ENCODE data around the gene ZNF764. TPM values are rescaled to one million over a fixed set of nuclear protein-coding genes. Genes with fewer than 3 reads are reported as not detected.

The ZNF764 gene
- total RNA-seq, 4 donors from 2014 or later = 17.9 to 48.0 (median 23.2) TPM

- Histone ChIP-seq H3K9me3 (no peaks in the 10 kb centered on the region), H3K36me3 (peaks cover 0 to 14% (median 3%) of the 10 kb centered on the region in 4 donors), H3K4me3 (no peak overlapping the region), H3K27me3 (no peaks in the 10 kb centered on the region), H3K27ac (no peak overlapping the region), H3K4me1 (peaks cover 7 to 29% (median 19%) of the 10 kb centered on the region in 4 donors)
- in situ Hi-C loops (cut with MboI; ENCODE audit: low pct_ligation_motif_present in 1 of 4, low pct_unique_long_range_greater_than_20kb in 1 of 4, low sequenced_read_pairs in 3 of 4) = no loop called here
- intact Hi-C loops (cut with DNase I; ENCODE audit: low total_unique reads) = no loop called here
- 61 to 89% methylated on average over 2 to 7 of the region's 7 CpGs for WGBS, 2 donors (ENCODE audit: low coverage in 1 of 2)
- DNase-seq = no peak
- TF ChIP-seq CTCF (IDR thresholded peaks at IDR 0.05) (no peak), EP300 (IDR thresholded peaks at IDR 0.05; ENCODE audit: low read depth) (no peak), POLR2A (IDR thresholded peaks at IDR 0.05) (no peak), POLR2AphosphoS5 (IDR thresholded peaks at IDR 0.05) (no peak)
Measured at GRCh38 chr16:30581457-30581856, 23.3 kb upstream of the ZNF764 start.

GRCh38 chr16:30574678-30575077 is 16.5 kb upstream of the ZNF764 start:
- intact Hi-C loops (cut with DNase I; ENCODE audit: low total_unique reads) = loop anchor here (10.0 kb wide), 1 partner anchor 50 kb away; no protein-coding TSS in a partner anchor
- Histone ChIP-seq H3K36me3 (peaks cover 0 to 5% (median 0%) of the 10 kb centered on the region in 4 donors), H3K27ac (no peak overlapping the region), H3K27me3 (no peaks in the 10 kb centered on the region), H3K4me1 (peaks cover 12 to 24% (median 17%) of the 10 kb centered on the region in 4 donors), H3K4me3 (no peak overlapping the region), H3K9me3 (no peaks in the 10 kb centered on the region)
- in situ Hi-C loops (cut with MboI; ENCODE audit: low pct_ligation_motif_present in 1 of 4, low pct_unique_long_range_greater_than_20kb in 1 of 4, low sequenced_read_pairs in 3 of 4) = loop anchor here in 2 of 4 donors (10.0 to 25.0 kb wide), 2 partner anchors 60 to 137 kb away; partner anchors contain the start of genes DCTPP1 (in 1 of the 2) and SEPHS2 (in 1 of the 2)
- no peak for DNase-seq
- 40 to 59% methylated on average over 1 of the region's 1 CpG for WGBS, 2 donors (ENCODE audit: low coverage in 1 of 2)
- TF ChIP-seq POLR2A (IDR thresholded peaks at IDR 0.05) (no peak), EP300 (IDR thresholded peaks at IDR 0.05; ENCODE audit: low read depth) (no peak), POLR2AphosphoS5 (IDR thresholded peaks at IDR 0.05) (no peak), CTCF (IDR thresholded peaks at IDR 0.05) (no peak)

GRCh38 chr16:30571445-30572322 is 13.5 kb upstream of the ZNF764 start, which contains the start of gene ZNF688:
Gene ZNF688, minus strand, starts transcription at chr16:30571714. Its CDS starts 85 bp downstream, at chr16:30571629.
- intact Hi-C loops (cut with DNase I; ENCODE audit: low total_unique reads) = loop anchor here (10.0 kb wide), 1 partner anchor 53 kb away; no protein-coding TSS in a partner anchor
- H3K36me3 ChIP-seq = no peaks in the 10 kb centered on the region
- in situ Hi-C loops (cut with MboI; ENCODE audit: low pct_ligation_motif_present in 1 of 4, low pct_unique_long_range_greater_than_20kb in 1 of 4, low sequenced_read_pairs in 3 of 4) = loop anchor here in 2 of 4 donors (10.0 to 25.0 kb wide), 2 partner anchors 63 to 134 kb away; partner anchors contain the start of genes DCTPP1 (in 1 of the 2) and SEPHS2 (in 1 of the 2)
- H3K4me3 ChIP-seq = peak within 1 kb of the TSS; percentile 81 to 92 (median 82)
- H3K27me3 ChIP-seq = no peaks in the 10 kb centered on the region
- 0% methylated on average over 61 of the region's 67 CpGs; no CpG with 5 or more reads in 1 of the 2 donors for WGBS, 2 donors (ENCODE audit: low coverage in 1 of 2)
- TF ChIP-seq POLR2AphosphoS5 (IDR thresholded peaks at IDR 0.05) = peak; percentile 66 to 84 (median 73)
- no peak for TF ChIP-seq EP300 (IDR thresholded peaks at IDR 0.05; ENCODE audit: low read depth)
- TF ChIP-seq CTCF (IDR thresholded peaks at IDR 0.05) = peak in 1 of 5 experiments; percentile 39
- TF ChIP-seq POLR2A (IDR thresholded peaks at IDR 0.05) = peak; percentile 74
- H3K4me1 ChIP-seq = peaks cover 12 to 34% (median 24%) of the 10 kb centered on the region in 4 donors
- peak; percentile 96 for DNase-seq
- H3K9me3 ChIP-seq = no peaks in the 10 kb centered on the region
- H3K27ac ChIP-seq = peak within 1 kb of the TSS; percentile 99 to 100 (median 99)

Measured in transverse colon (tissue), 4 donors.